DMS114 treated with DMSO at 0.1 percent for 48 hours (cell line): ENCODE results near the gene PLCL1.

Source experiments
- DNase-seq: peaks from one replicate; lab custom pipeline; 2025; ENCODE audit not compliant: unreplicated experiment; lab: John Stamatoyannopoulos, UW

PLCL1 gene

GRCh38 chr2:197924483-197924882 lies 120.1 kb downstream of the PLCL1 start:
- no peak for DNase-seq

GRCh38 chr2:197925204-197925603 lies 120.8 kb downstream of the PLCL1 start:
- no peak for DNase-seq

- DNase-seq, result no peak
These were observed 121.6 kb downstream of the PLCL1 start for GRCh38 chr2:197925976-197926375.

GRCh38 chr2:197926673-197927072 lies 122.3 kb downstream of the PLCL1 start:
- DNase-seq, result no peak

GRCh38 chr2:197927994-197928393 lies 123.6 kb downstream of the PLCL1 start:
- no peak for DNase-seq

- DNase-seq, result no peak
These were observed 124.9 kb downstream of the PLCL1 start for GRCh38 chr2:197929008-197929885.

GRCh38 chr2:197929886-197930227 lies 125.5 kb downstream of the PLCL1 start:
- DNase-seq, result no peak

- no peak for DNase-seq
These were observed 126.3 kb downstream of the PLCL1 start for GRCh38 chr2:197930570-197931278.

- DNase-seq, result no peak
These were observed 127.4 kb downstream of the PLCL1 start for GRCh38 chr2:197931661-197932312.

GRCh38 chr2:197932374-197932773 lies 128.0 kb downstream of the PLCL1 start:
- DNase-seq, result no peak

GRCh38 chr2:197934261-197934933 lies 130.0 kb downstream of the PLCL1 start:
- DNase-seq, result no peak

GRCh38 chr2:197934934-197935289 lies 130.5 kb downstream of the PLCL1 start:
- no peak for DNase-seq

- no peak for DNase-seq
These were observed 133.4 kb downstream of the PLCL1 start for GRCh38 chr2:197937814-197938213.

- no peak for DNase-seq
These were observed 134.2 kb downstream of the PLCL1 start for GRCh38 chr2:197938555-197938954.

- no peak for DNase-seq
These were observed 135.4 kb downstream of the PLCL1 start for GRCh38 chr2:197939787-197940186.

GRCh38 chr2:197940382-197940781 lies 136.0 kb downstream of the PLCL1 start:
- DNase-seq, result no peak

- no peak for DNase-seq
These were observed 137.3 kb downstream of the PLCL1 start for GRCh38 chr2:197941715-197942114.

GRCh38 chr2:197943731-197944130 lies 139.3 kb downstream of the PLCL1 start:
- DNase-seq, result no peak

GRCh38 chr2:197944416-197945096 lies 140.2 kb downstream of the PLCL1 start:
- no peak for DNase-seq

GRCh38 chr2:197946562-197946961 lies 142.2 kb downstream of the PLCL1 start:
- no peak for DNase-seq

GRCh38 chr2:197947219-197947757 lies 142.9 kb downstream of the PLCL1 start:
- DNase-seq, result no peak
